ENCODE data around the gene CNTN4.
"Not testable (repeated sequence)": the region's sequence is repeated elsewhere in the genome, so short reads cannot be mapped to it uniquely, and the experiment has no call there.

CNTN4 gene

DNA sequence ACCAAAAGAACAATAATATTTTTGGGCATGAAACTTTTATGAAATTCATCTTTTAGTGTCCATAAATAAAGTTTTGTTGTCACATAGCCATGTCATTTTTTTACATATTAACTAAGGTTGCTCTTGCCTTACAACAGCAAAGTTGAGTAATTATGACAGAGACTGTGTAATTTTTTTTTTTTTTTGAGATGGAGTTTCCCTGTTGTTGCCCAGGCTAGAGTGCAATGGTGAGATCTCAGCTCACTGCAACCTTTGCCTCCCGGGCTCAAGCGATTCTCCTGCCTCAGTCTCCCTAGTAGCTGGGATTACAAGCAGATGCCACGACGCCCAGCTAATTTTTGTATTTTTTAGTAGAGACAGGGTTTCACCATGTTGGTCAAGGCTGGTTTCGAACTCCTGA, 894.5 kb downstream of the CNTN4 start:
- H3K9ac ChIP-seq (ENCODE audit: low read depth, low read length); H3K36me3 ChIP-seq (ENCODE audit: insufficient read depth, low read length); H3K9me3 ChIP-seq (ENCODE audit: control insufficient read depth, insufficient read depth, low read length); H3K4me1 ChIP-seq (ENCODE audit: insufficient read depth, low read length): not testable (repeated sequence)

DNA sequence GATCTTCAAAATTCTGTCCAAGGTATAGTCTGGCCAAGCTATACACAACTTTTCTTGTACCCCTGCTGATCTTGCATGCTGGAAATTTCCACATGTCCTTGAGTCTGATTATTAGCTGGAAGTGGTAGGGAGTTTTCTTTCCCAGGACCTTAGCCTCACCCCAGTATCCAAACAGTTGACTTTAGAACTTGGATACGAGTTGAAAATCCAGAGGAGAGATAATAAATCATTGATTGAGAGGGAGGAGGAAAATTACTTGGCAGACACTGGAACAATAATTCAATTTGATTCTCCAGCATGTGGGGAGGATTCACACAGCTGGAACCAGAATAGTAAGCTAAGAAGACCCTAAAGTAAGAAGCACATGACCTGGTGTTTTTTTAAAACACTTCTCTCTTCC, 895.1 kb downstream of the CNTN4 start:
- Histone ChIP-seq H3K4me1 (ENCODE audit: insufficient read depth, low read length) (peaks cover 3% of the 10 kb centered on the region; the same call in 1 of the 2 replicates), H3K9me3 (ENCODE audit: control insufficient read depth, insufficient read depth, low read length) (no peaks in the 10 kb centered on the region), H3K36me3 (ENCODE audit: insufficient read depth, low read length) (no peaks in the 10 kb centered on the region), H3K9ac (ENCODE audit: low read depth, low read length) (no peak overlapping the region)

DNA sequence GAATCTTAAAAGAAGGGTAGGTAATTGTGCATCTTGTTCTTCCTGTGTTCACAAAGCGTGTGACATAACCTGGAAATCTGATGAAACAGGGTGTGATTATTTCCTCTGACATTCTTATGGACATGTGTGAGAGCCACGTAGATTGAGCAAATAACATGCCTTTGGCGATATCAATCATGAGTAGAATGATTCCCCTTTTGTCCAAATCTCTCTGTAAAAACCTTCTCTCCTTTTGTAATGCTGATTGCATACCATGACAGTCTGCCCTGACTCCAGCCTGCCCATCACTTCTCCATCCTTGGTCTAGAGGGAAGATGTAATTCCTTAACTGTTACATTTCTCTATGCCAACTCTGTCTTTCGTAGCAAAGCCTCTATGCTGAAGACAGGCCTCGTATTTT, 896.5 kb downstream of the CNTN4 start:
- no peak overlapping the region for H3K9ac ChIP-seq (ENCODE audit: low read depth, low read length)
- H3K36me3 ChIP-seq (ENCODE audit: insufficient read depth, low read length): no peaks in the 10 kb centered on the region
- no peaks in the 10 kb centered on the region for H3K9me3 ChIP-seq (ENCODE audit: control insufficient read depth, insufficient read depth, low read length)
- peaks cover 3% of the 10 kb centered on the region; the same call in 1 of the 2 replicates for H3K4me1 ChIP-seq (ENCODE audit: insufficient read depth, low read length)

DNA sequence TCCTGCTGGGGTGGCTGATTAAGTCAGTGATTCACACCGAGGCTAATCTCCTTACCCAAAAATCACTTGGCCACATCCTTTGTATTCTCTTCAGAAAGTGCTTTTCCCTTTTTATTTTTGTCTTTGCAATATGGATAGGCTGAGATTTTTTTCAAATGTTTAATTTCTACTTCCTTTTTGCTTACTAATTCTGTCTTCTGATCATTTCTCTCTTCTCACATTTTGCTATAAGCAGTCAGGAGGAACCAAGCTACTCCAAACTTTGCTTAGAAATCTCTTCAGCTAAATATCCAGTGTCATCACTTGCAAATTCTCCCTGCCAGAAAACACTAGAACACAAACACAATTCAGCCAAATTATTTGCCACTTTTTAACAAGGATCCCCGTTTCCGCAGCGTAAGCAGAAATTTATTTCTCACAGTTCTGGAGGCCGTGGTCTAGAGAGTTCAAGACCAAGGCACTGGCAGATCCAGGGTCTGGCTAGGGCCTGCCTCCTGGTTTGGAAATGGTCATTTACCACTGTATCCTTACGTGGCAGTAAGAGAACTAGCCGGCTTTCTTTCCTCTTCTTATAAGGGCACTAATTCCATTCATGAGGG, 906.6 kb downstream of the CNTN4 start:
- Histone ChIP-seq H3K9me3 (ENCODE audit: control insufficient read depth, insufficient read depth, low read length) (no peaks in the 10 kb centered on the region), H3K9ac (ENCODE audit: low read depth, low read length) (no peak overlapping the region), H3K4me1 (ENCODE audit: insufficient read depth, low read length) (no peaks in the 10 kb centered on the region), H3K36me3 (ENCODE audit: insufficient read depth, low read length) (no peaks in the 10 kb centered on the region)

GRCh38 chr3:3013317-3014052, 914.8 kb downstream of the CNTN4 start:
- no peaks in the 10 kb centered on the region for H3K36me3 ChIP-seq (ENCODE audit: insufficient read depth, low read length)
- H3K9me3 ChIP-seq (ENCODE audit: control insufficient read depth, insufficient read depth, low read length): no peaks in the 10 kb centered on the region
- no peak overlapping the region for H3K9ac ChIP-seq (ENCODE audit: low read depth, low read length)
- peaks cover 18% of the 10 kb centered on the region; the same call in 1 of the 2 replicates for H3K4me1 ChIP-seq (ENCODE audit: insufficient read depth, low read length)

DNA sequence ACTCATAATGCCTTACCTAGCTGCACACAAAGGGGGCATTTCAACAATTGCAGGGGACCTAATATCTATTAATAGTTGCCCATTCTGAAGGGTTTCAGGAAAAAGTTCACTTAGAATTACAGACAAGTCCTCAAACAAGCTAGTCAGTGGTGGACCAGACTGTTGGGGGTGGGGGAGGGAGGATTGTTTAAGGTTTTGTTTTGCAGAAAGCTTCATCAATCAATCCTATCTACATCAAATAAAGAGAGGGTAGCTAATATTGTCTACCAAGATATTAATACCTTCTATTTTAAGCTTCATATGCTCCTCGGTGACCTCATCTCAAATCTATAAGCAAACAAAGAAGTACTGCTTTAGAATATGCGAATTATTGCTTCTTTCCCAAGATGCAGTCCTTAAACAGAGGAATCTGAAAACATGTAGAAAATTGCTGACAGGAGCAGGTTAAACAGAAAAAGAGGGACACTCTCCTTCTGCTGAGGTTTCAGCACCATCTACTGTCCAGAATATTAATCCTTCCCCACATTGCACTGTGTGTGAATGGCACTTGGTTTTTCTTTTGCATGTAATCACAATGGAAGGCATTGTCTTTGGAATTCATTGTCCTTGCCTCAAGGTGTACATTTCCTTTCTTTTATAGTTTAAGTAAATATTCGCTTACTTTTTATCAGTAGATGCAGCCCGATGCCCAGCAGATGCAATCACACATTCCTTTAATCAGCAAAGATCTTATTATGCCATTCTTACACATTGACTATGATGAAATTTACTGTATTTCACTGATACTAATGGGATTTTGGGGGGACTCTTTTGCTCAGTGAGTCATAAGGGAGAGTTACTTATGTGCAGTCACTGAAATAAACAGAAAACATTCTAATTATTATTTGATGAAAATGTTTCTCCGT, 916.8 kb downstream of the CNTN4 start:
- no peaks in the 10 kb centered on the region for H3K9me3 ChIP-seq (ENCODE audit: control insufficient read depth, insufficient read depth, low read length)
- no peak overlapping the region for H3K9ac ChIP-seq (ENCODE audit: low read depth, low read length)
- H3K4me1 ChIP-seq (ENCODE audit: insufficient read depth, low read length): peaks cover 25% of the 10 kb centered on the region; the same call in 1 of the 2 replicates
- no peaks in the 10 kb centered on the region for H3K36me3 ChIP-seq (ENCODE audit: insufficient read depth, low read length)

DNA sequence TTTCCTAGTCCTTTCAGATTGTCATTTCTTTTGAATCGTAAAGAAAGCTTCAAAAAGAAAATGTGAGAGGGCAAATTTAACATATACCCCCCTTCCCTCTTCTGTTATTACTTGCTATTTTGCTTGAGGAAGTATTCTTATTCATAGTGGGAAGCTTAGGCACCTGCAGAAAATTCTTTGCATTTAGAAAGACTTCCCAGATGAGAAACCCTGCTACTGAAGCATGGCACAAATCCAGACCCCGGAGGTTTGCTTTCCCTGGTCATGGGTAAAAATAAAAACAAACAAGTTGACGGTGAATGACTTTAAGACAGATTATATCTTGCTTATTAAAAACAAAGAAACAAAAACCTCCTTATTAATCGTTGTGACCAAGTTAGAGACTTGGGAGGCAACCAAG, 917.6 kb downstream of the CNTN4 start:
- H3K4me1 ChIP-seq (ENCODE audit: insufficient read depth, low read length): peaks cover 26% of the 10 kb centered on the region; the same call in 1 of the 2 replicates
- H3K36me3 ChIP-seq (ENCODE audit: insufficient read depth, low read length): no peaks in the 10 kb centered on the region
- H3K9me3 ChIP-seq (ENCODE audit: control insufficient read depth, insufficient read depth, low read length): no peaks in the 10 kb centered on the region
- H3K9ac ChIP-seq (ENCODE audit: low read depth, low read length): no peak overlapping the region

DNA sequence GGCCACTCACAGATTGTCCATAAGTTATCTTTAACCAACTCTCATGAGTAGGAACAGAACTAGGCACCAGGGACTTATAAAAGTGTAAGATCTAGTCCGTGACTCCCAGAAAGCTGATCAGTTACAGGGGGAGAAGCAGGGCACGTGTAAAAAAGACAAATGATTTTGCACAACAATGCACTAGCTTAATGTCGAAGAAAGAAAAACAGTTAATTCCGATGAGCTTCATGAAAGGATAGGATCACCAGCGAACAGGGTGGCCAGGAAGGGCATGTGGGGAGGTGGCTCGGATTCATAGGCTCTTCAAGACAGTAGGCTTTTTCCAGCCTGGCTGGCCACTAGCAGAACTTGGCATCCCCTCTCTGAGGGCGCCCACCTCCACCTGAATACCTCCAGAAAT, 921.5 kb downstream of the CNTN4 start:
- Histone ChIP-seq H3K36me3 (ENCODE audit: insufficient read depth, low read length) (no peaks in the 10 kb centered on the region), H3K9me3 (ENCODE audit: control insufficient read depth, insufficient read depth, low read length) (no peaks in the 10 kb centered on the region), H3K9ac (ENCODE audit: low read depth, low read length) (no peak overlapping the region), H3K4me1 (ENCODE audit: insufficient read depth, low read length) (peaks cover 26% of the 10 kb centered on the region; the same call in 1 of the 2 replicates)

DNA sequence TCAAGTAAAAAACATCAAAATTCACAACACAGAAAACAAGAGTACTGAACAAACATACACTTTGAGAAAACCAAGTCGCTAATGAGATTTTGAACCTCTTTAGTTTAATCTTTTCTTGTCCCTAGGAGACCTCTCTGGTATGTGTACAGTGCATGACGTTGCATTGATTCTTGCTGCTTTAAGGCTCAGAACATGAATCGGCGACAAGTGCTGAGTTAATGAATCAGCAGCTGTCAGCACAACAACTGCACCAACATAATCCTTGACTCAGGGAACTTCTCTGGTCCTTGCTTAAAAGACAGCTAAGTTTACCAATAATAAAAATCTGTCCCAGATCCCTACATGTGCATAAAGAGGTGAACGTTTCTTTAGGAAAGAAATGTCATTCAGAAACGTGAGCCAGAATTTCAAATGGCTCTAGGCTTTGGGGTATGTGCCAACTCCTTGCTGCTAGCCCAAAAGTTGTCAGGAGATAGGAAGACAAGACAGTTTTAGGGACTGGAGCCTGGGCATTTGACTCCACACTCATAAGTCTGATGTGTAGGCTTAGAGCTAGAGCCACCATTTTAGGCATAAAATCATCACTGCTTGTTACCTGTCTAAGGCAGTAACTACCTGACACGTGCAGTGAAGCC, 924.6 kb downstream of the CNTN4 start:
- Histone ChIP-seq H3K9ac (ENCODE audit: low read depth, low read length) (no peak overlapping the region), H3K4me1 (ENCODE audit: insufficient read depth, low read length) (peaks cover 12% of the 10 kb centered on the region; the same call in 1 of the 2 replicates), H3K36me3 (ENCODE audit: insufficient read depth, low read length) (no peaks in the 10 kb centered on the region), H3K9me3 (ENCODE audit: control insufficient read depth, insufficient read depth, low read length) (no peaks in the 10 kb centered on the region)

GRCh38 chr3:3027976-3028567, 929.4 kb downstream of the CNTN4 start:
- H3K4me1 ChIP-seq (ENCODE audit: insufficient read depth, low read length): peaks cover 8% of the 10 kb centered on the region; the same call in 1 of the 2 replicates
- H3K9ac ChIP-seq (ENCODE audit: low read depth, low read length): no peak overlapping the region
- no peaks in the 10 kb centered on the region for H3K9me3 ChIP-seq (ENCODE audit: control insufficient read depth, insufficient read depth, low read length)
- H3K36me3 ChIP-seq (ENCODE audit: insufficient read depth, low read length): no peaks in the 10 kb centered on the region

DNA sequence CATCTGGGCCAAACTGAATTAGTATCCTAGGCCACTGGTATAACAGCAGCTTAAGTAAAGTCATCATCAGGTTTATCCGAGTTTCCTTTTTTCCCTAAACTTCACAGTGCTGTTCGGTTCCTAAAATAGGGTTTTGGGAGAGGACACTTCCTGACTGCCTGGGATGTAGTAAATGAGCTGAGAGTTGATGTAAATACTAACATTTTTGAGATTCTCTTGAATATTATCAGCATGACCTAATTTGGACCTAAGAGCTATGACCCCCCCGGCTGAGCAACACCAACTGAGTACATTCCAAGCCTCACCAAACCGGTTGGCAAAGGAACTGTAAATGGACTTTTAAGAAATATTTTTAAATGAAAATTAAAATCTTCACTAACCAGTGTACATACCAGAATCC, 932.7 kb downstream of the CNTN4 start:
- no peak overlapping the region for H3K9ac ChIP-seq (ENCODE audit: low read depth, low read length)
- H3K4me1 ChIP-seq (ENCODE audit: insufficient read depth, low read length): peaks cover 5% of the 10 kb centered on the region; the same call in 1 of the 2 replicates
- H3K36me3 ChIP-seq (ENCODE audit: insufficient read depth, low read length): no peaks in the 10 kb centered on the region
- no peaks in the 10 kb centered on the region for H3K9me3 ChIP-seq (ENCODE audit: control insufficient read depth, insufficient read depth, low read length)

DNA sequence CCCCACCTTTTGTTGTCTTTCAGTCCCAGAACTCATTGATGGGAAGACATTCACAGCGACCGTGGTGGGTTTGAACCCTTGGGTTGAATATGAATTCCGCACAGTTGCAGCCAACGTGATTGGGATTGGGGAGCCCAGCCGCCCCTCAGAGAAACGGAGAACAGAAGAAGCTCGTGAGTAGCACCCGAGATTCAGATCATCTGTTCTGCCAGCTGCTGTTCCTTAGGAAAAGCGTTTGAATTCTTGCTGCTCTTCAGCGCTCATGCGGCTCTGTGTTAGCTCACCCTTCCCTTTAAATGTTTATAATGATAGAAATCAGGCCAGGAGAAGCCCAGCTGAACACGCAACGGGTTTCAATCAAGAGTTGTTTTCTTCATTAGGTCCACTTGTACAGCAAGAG, 938.5 kb downstream of the CNTN4 start:
- H3K4me1 ChIP-seq (ENCODE audit: insufficient read depth, low read length): peaks cover 5% of the 10 kb centered on the region; the same call in 1 of the 2 replicates
- no peak overlapping the region for H3K9ac ChIP-seq (ENCODE audit: low read depth, low read length)
- H3K9me3 ChIP-seq (ENCODE audit: control insufficient read depth, insufficient read depth, low read length): no peaks in the 10 kb centered on the region
- no peaks in the 10 kb centered on the region for H3K36me3 ChIP-seq (ENCODE audit: insufficient read depth, low read length)

DNA sequence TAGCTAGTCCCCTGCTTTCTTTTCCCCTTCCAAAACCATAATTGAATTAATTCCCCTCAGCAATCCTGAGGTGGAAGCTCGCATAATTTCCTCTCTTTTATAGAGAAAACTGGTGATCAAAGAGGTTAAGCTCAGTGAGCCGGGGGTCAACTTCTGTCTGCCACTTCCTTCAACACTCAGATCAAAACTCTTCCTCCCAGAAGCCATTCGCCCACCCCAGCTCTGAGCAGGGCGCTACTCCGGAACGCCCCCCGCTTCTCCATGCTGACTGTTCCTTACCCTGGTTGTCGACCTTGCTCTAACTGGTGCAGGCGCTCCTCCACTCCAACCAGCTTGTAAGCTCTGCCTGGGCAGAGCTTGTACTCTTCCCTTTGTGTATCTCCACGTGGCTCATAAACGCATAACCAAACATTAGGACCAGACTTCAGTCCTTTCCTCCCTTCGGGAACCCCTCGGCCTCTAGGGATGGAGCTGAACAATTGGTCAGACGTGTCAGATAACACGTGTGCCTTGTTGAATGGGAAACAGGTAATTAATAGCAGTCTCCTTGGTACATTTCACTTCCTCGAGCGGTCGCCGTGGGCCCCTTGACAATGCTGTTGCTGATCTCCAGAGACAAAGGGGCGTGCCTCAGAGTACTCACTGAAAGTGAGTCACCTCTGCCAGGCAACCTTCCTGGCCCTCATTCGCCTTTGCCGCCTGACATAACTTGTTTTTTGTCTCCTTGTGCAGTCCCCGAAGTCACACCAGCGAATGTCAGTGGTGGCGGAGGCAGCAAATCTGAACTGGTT, 939.7 kb downstream of the CNTN4 start:
- no peaks in the 10 kb centered on the region; the same call in 1 of the 2 replicates for H3K9me3 ChIP-seq (ENCODE audit: control insufficient read depth, insufficient read depth, low read length)
- H3K4me1 ChIP-seq (ENCODE audit: insufficient read depth, low read length): peaks cover 5% of the 10 kb centered on the region; the same call in 1 of the 2 replicates
- no peak overlapping the region for H3K9ac ChIP-seq (ENCODE audit: low read depth, low read length)
- no peaks in the 10 kb centered on the region for H3K36me3 ChIP-seq (ENCODE audit: insufficient read depth, low read length)
